ENCODE data around the gene STIM2.

STIM2 gene

GRCh38 chr4:26900765-26901164 lies 40.1 kb downstream of the STIM2 start:
- TF ChIP-seq CTCF (IDR thresholded peaks at IDR 0.05; ENCODE audit: borderline replicate concordance, control extremely low read depth, extremely low read depth, insufficient read depth, missing control alignments), result no peak
- in situ Hi-C loops (cut with MboI; ENCODE audit: low sequenced_read_pairs, unreplicated experiment), result no loop called here
- DNase-seq (ENCODE audit: low spot score), result no peak

GRCh38 chr4:26905172-26905571 lies 44.5 kb downstream of the STIM2 start:
- TF ChIP-seq CTCF (IDR thresholded peaks at IDR 0.05; ENCODE audit: borderline replicate concordance, control extremely low read depth, extremely low read depth, insufficient read depth, missing control alignments), result no peak
- in situ Hi-C loops (cut with MboI; ENCODE audit: low sequenced_read_pairs, unreplicated experiment), result no loop called here
- no peak for DNase-seq (ENCODE audit: low spot score)

- DNase-seq (ENCODE audit: low spot score), result no peak
- in situ Hi-C loops (cut with MboI; ENCODE audit: low sequenced_read_pairs, unreplicated experiment), result no loop called here
Observed at GRCh38 chr4:26907731-26908599, 47.3 kb downstream of the STIM2 start.

GRCh38 chr4:26909369-26909768 lies 48.7 kb downstream of the STIM2 start:
- in situ Hi-C loops (cut with MboI; ENCODE audit: low sequenced_read_pairs, unreplicated experiment), result no loop called here
- no peak for TF ChIP-seq CTCF (IDR thresholded peaks at IDR 0.05; ENCODE audit: borderline replicate concordance, control extremely low read depth, extremely low read depth, insufficient read depth, missing control alignments)
- DNase-seq (ENCODE audit: low spot score), result no peak

More at GRCh38 chr4:26907731-26908599, 47.3 kb downstream of the STIM2 start:
- TF ChIP-seq CTCF (IDR thresholded peaks at IDR 0.05; ENCODE audit: borderline replicate concordance, control extremely low read depth, extremely low read depth, insufficient read depth, missing control alignments), result no peak

- in situ Hi-C loops (cut with MboI; ENCODE audit: low sequenced_read_pairs, unreplicated experiment), result no loop called here
- no peak for TF ChIP-seq CTCF (IDR thresholded peaks at IDR 0.05; ENCODE audit: borderline replicate concordance, control extremely low read depth, extremely low read depth, insufficient read depth, missing control alignments)
- no peak for DNase-seq (ENCODE audit: low spot score)
Observed at GRCh38 chr4:26911254-26911653, 50.6 kb downstream of the STIM2 start.

GRCh38 chr4:26912069-26912468 lies 51.4 kb downstream of the STIM2 start:
- DNase-seq (ENCODE audit: low spot score), result no peak
- in situ Hi-C loops (cut with MboI; ENCODE audit: low sequenced_read_pairs, unreplicated experiment), result no loop called here
- TF ChIP-seq CTCF (IDR thresholded peaks at IDR 0.05; ENCODE audit: borderline replicate concordance, control extremely low read depth, extremely low read depth, insufficient read depth, missing control alignments), result no peak

Measured in GM13976 (cell line).